Activated CD8-positive, alpha-beta memory T cell treated with anti-CD3 and anti-CD28 coated beads for 24 hours (primary cell): ENCODE measurements around the gene KLF2.
"Not testable (repeated sequence)": the region's sequence is repeated elsewhere in the genome, so short reads cannot be mapped to it uniquely, and the experiment has no call there.

Experiments used
- DNase-seq: peaks from one replicate; pipeline ENCODE4 v3.0.0-alpha.2; 2020

KLF2 gene

DNA sequence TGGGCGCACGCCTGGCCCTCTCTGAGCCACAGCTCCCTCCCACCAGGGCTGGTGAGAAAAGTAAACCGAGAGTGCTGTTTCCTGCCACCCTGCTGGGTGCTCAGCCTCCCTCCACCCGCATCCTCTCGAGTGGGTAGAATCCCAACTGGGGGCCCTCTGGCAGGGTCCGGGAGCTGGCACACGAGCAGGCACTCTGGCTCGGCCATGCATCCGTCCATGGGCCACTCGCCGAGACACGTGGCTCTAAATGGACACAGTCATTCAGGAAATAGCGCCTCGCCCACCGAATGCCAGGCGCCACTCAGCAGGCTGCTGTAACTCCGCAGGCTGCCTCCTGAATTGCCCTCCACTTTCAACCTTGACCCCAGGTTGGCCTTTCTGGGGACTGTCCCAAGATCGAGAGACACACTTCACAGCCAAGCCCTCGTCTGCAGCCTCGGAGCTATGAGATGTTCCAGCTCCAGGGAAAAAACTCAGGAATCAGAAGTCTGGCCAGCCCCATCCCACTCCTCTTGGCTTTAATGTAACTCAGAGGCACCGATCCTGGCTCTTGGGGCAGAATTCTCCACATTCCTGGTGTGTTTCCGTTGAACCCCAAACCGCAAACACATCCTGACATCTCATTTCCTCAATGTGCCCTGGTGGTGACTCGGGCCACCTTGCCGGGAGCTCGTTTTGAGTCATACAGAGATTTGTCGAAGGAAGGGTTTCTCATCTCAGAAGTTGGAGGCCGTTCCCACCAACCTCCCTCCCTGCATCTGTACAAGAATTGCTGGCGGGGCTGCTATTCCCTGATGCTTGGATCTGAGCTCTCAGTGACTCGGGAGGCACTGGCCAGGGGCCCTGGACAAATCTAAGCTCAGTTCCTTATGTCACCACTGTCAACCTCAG, 14.1 kb downstream of the KLF2 start:
- DNase-seq = peak; percentile 81

DNA sequence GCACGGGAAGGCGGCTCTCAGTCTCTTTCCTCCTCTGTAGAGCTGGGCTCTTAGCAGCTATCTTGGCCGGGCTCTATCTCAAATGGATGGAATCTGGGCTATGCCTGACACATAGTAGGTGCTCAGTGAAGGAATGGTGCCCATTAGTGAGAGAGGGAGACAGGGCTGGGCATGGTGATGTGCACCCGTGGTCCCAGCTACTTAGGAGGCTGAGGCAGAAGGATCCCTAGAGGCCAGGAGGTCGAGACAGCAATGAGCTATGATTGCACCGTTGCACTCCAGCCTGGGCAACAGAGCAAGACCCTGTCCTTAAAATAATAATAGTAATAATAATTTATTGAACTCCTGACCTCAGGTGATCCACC, 14.7 kb downstream of the KLF2 start:
- DNase-seq = no peak

DNA sequence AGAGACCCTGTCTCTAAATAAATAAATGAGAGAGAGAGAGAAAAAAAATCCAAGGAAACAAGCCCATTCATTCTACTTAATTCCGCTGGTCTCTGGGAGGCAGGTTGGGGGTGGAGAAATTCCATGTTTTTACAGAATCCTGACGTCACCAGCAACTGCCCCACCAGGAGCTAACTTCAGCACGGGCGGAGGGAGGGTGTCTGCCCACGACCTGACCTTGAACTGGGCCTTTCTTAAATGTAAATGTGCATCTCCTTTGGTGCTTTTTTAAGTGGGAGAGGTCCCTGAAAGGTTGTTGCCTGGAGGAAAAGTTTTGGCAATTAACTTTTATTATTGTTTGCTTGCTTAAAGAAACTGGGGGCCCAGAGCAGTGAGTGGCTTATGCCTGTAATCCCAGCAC, 15.5 kb downstream of the KLF2 start:
- DNase-seq = no peak

DNA sequence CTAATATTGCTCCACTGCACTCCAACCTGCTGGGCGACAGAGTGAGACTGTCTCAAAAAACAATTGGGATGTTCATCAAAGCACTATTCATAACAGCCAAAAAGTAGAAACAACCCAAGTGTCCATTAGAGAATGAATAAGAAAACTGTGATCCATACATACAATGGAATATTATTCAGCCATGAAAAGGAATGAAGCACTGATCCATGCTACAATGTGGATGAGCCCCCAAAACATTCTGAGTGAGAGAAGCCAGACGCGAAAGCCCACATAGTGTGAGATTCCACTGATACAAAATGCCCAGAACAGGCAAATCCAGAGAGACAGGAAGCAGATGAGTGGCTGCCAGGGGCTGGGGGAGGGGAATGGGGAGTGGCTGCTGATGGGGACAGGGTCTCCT, 16.0 kb downstream of the KLF2 start:
- DNase-seq = no peak

DNA sequence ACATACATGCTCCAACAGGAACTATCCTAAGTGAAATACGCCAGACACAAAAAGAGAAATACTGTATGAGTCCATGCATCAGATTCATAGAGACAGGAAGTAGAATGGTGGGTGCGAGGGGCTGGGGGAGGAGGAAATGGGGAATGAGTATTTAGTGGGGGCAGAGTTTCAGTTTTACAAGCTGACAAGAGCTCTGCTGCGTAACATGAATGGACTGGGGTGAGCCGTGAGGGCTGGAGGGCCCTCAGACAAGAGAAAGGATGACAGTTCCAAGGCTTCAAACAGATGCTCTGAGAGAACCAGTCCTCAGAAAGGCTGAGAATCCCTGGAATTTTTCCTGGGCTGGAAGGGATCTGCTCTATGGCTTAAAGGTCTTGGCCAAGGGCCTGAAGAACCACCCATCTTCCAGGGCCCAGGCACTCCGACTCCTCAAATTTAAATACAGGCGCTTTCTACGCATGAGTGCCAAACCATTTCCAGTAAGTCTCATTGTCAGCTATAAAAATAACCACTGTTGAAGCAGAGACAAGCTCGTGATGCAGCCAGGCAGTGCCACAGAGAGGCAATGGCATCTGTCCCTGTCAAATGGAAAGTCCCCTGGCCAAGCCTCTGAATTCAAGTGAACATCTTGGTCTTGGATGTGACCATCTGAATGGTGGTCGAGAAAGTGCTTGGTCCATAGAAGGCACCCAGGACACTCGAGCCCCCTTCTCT, 17.5 kb downstream of the KLF2 start:
- peak; percentile 77 for DNase-seq

DNA sequence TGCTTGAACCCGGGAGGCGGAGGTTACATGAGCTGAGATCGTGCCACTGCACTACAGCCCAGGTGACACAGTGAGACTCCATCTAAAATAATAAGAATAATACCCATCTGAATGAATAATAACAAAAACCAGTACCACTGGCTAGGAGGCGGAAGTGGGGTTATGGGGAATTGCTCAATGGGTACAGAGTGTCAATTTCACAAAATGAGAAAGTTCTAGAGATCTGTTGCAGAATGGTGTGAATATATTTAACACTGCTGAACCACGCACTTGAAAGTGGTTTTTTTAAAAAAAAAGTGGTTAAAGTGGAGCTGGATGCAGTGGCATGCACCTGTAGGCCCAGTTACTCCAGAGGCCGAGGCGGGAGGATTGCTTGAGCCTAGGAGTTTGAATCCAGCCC, 18.5 kb downstream of the KLF2 start:
- DNase-seq = no peak

DNA sequence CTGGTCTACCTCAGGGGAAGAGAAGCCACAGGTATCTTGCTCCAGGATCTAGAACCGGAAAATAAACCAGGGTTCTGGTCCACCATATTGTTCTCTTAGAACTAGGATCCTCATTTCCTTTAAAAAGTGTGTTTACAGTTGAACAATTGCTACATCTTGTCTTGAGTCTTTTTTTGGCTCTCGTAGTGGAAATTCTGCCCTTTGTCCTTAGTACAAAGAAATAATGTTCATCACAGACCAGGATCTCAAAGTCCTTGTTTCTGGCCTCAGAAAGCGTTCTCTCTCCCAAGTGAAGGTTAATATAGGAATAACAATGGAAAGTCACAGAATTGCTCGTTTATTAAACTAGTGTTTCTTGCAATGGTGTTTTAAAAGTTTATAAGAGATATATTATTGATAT, 20.8 kb downstream of the KLF2 start:
- DNase-seq = no peak

DNA sequence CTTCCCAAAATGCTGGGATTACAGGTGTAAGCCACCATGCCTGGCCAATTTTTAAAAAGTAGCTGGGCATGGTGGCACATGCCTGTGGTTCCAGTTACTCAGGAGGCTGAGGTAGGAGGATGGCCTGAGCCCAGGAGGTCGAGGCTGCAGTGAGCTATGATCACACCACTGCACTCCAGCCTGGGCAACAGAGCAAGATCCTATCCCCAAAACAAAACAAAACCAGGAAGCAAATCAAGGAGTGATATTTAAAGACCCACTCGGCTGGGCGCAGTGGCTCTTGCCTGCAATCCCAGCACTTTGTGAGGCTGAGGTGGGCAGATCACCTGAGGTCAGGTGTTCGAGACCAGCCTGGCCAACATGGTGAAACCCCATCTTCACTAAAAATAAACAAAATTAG, 22.5 kb downstream of the KLF2 start:
- DNase-seq = not testable (repeated sequence)

DNA sequence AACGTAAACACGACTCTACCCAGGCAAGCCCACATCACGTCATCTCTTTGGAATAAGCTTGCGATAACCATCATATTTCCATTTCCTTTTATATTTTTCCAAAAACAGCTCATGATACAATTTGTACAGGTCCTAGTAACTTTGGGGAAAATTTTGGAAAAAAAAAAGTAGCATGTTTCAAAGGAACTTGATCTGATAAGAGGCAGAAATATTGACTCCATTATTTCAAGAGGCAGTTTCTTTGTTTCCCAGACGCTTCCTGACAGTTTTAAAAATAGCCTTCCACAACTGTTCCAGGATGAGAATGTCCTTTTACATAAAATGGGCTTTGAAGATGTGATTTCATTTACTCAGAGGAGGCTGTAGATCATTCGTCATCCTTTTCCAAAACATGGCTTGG, 23.1 kb downstream of the KLF2 start:
- DNase-seq = no peak

DNA sequence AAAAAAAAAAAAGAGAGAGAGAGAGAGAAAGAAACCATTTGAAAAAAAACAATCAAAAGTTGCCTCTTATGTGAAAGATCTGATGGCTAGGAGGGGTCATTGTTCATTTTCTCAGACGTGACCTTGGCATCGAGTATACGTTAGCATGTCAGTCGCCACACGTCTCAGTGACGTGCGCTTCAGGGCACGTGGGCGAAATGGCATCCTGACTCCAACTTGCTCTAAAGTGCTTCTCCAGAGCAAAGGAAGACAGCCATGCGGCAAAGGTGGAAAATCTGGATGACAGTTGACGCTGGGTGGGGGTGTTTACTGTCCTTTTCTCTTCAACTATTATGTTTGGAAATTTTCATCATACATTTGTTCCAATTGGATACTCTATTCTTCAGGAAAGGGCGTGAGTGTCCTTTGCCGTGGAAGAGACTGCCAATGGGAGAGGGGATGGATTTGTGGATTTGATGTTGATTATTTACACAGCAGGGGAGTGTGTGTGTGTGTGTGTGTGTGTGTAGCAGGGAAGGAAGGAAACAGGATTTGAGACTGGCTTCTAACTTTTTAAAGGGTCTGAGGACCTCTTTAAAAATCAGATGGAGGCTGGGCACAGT, 25.0 kb downstream of the KLF2 start:
- no peak for DNase-seq

DNA sequence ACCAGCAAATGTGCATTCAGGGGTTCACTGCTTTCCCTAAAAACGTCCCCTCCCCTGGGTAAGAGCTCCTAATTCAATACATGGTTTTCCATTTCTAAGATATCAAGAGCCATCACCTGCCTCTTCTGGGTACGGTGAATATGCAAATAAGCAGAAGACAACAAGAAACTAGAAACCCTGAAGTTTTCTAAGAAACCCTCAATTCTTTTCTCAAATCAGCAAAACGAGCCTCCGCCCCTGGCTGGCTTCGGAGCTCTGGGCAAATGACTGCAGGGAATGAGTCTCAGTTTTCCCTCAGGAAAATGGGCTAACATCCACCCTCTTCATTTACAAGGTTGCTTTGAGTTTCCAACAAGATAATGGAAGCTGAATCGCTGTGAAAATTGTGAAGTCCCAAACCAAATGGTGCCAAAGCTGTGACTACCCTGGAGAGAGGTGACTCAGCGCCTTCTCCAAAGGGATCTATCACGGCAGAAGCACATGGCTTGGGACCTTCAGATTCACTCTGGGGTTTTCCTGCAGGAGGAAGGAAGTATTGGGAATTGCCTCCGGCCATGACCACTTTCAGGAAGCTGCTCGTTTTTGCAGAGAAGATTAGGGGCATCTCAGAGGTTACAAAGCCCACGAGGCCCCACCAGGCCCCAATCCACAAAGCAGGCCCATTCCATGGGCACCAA, 26.6 kb downstream of the KLF2 start:
- DNase-seq = no peak

DNA sequence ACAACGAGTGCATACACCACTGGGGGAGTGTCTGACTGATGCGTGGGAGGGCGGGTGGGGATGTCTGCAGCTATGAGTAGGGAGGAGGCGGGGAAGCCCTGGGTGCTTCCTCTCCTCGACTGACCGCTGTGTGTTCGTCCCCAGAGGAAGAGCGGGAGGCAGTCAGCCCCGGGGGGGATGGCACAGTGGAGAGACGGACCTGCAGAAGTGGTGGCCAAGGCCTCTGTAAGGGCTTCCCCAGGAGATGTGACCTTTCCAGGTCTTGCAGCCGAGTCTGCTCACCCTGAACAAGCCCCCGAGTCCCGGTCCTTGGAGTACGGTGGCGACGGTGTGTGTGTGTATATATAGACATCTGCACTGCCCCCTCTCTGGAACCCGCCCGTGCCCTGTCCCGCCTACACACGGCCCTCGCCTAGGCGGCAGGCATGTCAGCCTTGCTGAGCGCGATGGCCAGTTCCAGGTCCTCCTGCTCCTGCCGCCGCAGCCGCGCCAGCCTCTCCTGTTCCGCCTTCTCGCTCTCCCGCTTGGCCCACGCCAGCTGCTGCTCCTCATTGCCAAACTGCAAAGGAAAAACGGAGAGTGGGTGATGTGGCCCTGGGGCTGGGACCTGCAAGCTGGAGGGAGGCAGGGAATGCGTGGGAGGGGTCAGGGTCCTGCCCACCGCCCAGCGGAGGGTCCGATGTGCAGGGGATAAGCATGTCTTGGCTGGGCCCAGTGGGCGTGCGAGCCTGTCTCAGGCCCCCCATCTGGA, 30.8 kb downstream of the KLF2 start:
- no peak for DNase-seq

DNA sequence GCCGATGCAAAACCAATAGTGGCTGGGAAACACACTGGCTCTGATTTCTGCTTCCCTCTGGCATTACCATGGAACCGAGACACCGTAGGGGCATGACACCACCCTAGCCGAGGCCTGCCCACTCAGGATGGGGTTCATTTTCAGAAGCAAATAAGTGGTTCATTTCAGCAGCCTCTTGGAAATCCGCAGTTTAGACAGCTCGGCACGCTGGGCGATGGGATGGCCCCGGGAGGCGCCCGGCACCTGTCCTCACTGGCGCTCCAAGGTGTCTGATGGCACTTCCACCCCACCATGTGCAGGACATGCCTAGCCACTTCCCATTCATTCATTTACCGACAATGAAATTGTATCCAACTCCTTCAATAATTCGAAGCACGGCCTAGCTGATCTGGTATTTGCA, 33.8 kb downstream of the KLF2 start:
- DNase-seq = no peak

DNA sequence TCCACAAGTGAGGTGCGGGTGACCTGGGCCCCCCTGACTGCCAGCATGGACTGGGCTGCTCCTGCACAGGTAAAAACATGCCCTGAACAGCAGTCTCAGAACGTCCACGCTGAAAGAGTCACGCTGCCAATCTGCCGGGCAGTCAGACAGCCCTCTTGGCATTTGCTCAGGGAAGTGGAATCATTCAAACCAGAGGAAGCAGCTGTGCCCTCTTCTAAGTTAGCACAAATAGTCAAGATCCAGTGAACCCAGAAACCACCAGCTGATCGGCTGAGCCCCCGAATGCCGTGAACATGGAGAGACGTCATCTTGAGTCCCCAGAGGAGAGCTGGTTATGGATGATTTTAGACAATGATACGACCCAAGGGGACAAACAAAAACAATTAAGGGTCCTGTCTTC, 34.4 kb downstream of the KLF2 start:
- no peak for DNase-seq

DNA sequence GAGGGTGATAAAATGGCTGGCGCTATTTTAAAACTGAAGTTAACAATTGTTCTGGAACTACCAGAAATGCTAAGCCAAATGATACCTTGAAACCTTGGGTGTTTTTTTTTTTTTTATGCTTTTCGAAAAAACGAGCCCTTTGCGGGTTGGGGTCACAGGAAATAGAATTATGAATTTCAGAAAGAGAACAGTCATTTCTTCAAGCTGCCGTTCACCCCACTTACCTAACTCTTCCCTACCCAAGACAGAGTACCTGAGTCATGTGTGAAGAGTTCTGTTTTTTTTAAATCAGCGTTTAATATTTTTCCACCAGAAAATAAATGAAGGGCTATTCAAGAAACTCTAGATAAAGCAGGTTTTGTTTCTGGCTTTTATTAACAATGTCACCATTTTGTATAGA, 35.3 kb downstream of the KLF2 start:
- DNase-seq = no peak

DNA sequence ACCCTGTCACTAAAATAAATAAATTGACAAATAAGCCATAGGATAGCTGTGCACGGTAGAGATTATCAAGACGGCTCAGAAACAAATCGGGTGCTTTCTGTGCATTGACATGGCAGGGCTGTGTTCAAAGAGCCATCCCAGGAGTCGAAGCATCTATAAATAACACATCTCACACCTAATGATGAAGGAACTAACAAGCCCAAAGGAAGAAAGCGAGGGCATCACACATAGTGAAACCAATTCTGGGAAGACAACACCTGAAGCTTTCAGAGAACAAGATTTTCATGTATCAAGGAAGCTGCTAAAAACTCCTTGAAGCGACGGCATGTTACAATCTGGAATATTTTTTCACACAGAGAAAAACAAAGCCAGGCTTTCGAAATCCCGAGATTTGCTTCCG, 36.1 kb downstream of the KLF2 start:
- DNase-seq = no peak

DNA sequence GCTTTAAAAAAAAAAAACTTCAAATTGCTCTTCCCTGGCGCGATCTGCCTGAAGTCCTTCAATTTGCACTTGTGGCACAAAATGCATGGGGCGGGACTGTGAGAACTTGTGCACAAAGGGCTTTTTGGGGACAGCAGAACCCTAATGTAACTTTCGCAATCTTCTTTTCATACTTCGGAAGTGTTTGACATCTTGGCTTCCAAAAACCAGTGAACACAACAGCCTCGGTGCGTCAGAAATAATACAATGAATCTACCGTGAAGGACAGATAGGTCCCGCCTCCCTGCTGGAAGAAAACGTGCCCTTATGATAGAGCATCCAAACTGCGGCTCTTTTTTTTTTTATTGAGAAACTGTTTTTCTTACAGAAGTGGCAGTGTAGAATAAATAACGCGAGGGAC, 36.6 kb downstream of the KLF2 start:
- DNase-seq = no peak

DNA sequence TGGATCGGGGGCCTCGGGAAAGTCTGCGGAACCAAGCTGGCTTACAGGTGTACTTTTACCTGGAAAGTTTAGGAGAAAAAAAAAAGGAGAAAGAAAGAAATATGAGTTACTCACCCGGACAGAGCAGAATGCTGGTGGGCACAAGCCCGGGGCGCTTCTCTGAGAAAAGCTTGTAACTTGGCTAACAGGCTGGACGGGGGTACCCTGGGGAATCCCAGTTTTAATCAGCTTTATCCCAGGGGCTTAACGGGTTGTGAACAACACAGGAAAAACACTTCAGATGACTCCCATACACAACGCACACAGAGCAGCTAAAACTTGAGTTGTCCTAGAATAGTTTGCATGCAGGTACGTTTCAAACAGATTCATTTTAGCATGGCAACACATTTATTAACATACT, 37.3 kb downstream of the KLF2 start:
- no peak for DNase-seq

DNA sequence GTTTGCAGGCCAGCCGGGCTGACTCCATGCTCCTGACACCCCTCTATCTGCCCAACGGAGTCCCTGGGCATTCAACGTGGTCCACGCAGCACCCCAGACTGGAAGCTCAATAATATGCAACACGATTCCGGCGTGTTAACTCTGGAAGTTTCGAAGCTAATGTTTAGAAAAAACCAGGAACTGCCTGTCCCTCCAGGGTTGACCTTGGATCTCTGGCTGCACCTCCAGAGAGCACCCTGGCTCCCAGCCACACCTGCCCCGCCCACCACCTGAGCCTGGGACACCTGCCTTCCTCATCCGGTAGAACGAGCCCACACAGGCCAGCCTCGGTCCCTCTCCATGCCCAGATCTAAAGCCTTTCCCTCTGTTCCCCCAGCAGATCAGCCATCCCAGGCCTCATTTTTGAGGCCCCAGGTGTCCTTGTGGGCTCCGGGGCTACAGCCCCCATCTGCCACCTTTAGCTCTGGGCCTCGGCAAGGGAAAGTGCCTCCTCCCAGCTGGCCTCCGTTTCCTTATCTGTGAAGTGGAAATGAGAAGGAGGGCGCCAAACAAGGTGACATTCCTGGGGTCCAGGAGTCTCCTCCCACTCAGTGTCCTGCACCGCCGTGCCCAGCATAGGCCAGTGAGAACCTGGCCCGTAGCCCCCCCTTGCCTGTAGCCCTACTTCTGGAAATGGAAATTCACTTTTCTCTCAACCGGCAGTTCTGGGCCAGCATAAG, 38.7 kb downstream of the KLF2 start:
- no peak for DNase-seq

DNA sequence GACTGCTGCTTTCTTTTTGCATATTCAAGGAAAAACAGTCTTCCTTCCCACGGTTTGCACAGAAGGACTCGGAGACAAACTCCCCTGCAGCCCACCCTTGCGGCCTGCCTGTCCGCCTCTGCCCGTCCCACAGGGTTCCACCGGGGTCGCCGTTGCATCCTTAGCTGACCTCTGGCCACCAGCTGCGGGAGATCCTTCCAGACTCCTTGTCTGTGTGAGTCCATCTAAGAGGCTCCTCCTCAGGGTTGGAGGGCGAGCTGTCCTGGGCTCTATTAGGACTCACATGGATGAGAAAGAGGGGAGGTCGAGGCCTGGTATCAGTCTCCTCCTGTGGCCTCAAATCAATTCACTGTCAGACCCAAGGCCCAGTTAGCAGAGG, 39.2 kb downstream of the KLF2 start:
- no peak for DNase-seq

DNA sequence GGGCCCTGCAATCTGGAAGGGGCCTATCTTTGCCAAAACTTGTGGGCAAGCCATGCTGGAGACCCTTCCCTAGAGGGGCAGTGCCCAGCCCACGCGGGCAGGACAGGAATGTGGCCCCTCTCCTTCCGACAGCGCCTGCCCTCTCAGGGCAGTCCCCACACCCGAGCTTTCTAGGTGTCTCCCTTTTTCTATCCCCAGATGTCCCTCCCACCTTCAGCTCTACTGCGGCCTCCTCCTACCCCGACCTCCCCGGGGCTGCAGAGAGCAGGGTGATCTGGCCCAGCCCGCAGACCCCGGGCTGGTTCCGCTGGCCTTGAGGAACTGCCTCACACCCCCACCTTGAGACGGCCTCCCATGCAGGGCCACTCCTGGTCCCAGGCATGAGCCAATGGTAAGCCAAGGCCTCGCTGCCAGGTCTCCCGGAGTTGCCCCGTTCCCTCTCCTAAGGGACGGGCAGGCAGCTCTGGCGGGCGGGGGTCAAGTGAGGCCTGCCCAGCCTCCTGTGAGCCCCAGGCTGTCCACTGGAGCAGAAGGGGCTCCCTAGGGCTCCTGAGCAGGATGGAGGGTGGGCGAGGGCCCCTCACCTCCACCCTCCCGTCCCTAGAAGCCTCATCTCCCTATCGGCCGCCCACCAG, 39.7 kb downstream of the KLF2 start:
- no peak for DNase-seq
